GM23248 (cell line): Measurements from ENCODE around the gene TXNIP. TPM values are rescaled to one million over a fixed set of nuclear protein-coding genes. Genes with fewer than 3 reads are reported as not detected.

Experiments used
- DNase-seq: peaks from one replicate; pipeline ENCODE4 v3.0.0-alpha.2; 2015
- H2AFZ ChIP-seq: fragments of 200-600 bp; sonication (generic); 2 replicates; pipeline ENCODE4 v1.6.1; 2016; ENCODE audit warnings: antibody characterized with exemption
- H3F3A ChIP-seq: fragments of 200-600 bp; sonication (generic); 2 replicates; pipeline ENCODE4 v1.6.1; 2016; ENCODE audit warnings: mild to moderate bottlenecking, antibody characterized with exemption, mixed run types; ENCODE audit not compliant: insufficient read depth
- H3K27ac ChIP-seq: fragments of 200-600 bp; sonication (generic); 2 replicates; pipeline ENCODE4 v1.5.1; 2016; ENCODE audit warnings: mild to moderate bottlenecking
- H3K27me3 ChIP-seq: fragments of 200-600 bp; sonication (generic); replicated peaks from 2 replicates; pipeline ENCODE4 v1.6.1; 2016; ENCODE audit warnings: mild to moderate bottlenecking; ENCODE audit not compliant: insufficient read depth
- H3K36me3 ChIP-seq: fragments of 200-600 bp; sonication (generic); 2 replicates; pipeline ENCODE4 v1.6.1; 2016; ENCODE audit warnings: low read depth, mild to moderate bottlenecking
- H3K4me1 ChIP-seq: fragments of 200-600 bp; sonication (generic); 2 replicates; pipeline ENCODE4 v1.6.1; 2016; ENCODE audit warnings: mild to moderate bottlenecking; ENCODE audit not compliant: insufficient read depth
- H3K4me2 ChIP-seq: fragments of 200-600 bp; sonication (generic); one replicate; pipeline ENCODE4 v1.6.1; 2016; ENCODE audit warnings: mild to moderate bottlenecking; ENCODE audit not compliant: unreplicated experiment
- H3K4me3 ChIP-seq: fragments of 200-600 bp; sonication (generic); 2 replicates; pipeline ENCODE4 v1.5.1; 2016; ENCODE audit warnings: mild to moderate bottlenecking
- H3K79me2 ChIP-seq: fragments of 200-600 bp; sonication (generic); 2 replicates; pipeline ENCODE4 v1.6.1; 2016; ENCODE audit warnings: mild to moderate bottlenecking; ENCODE audit not compliant: insufficient read depth
- H3K9ac ChIP-seq: fragments of 200-600 bp; sonication (generic); 2 replicates; pipeline ENCODE4 v1.6.1; 2016; ENCODE audit warnings: mild to moderate bottlenecking
- H3K9me2 ChIP-seq: fragments of 200-600 bp; sonication (generic); 2 replicates; pipeline ENCODE4 v1.6.1; 2016; ENCODE audit warnings: mixed run types, mild to moderate bottlenecking, moderate library complexity; ENCODE audit not compliant: insufficient read depth
- H3K9me3 ChIP-seq: fragments of 200-600 bp; sonication (generic); one replicate; pipeline ENCODE4 v1.6.1; 2017; ENCODE audit warnings: low read depth
- H4K20me1 ChIP-seq: fragments of 200-600 bp; sonication (generic); 2 replicates; pipeline ENCODE4 v1.6.0; 2016; ENCODE audit not compliant: insufficient read depth
- EZH2 ChIP-seq: fragments of 200-600 bp; sonication (generic); IDR thresholded peaks from 2 replicates; pipeline ENCODE4 v1.6.1; 2018; ENCODE audit warnings: antibody characterized with exemption, mild to moderate bottlenecking; ENCODE audit not compliant: insufficient read depth, poor library complexity, severe bottlenecking
- EZH2phosphoT487 ChIP-seq: fragments of 200-600 bp; sonication (generic); IDR thresholded peaks from 2 replicates; pipeline ENCODE4 v1.6.1; 2018; ENCODE audit warnings: antibody characterized with exemption, moderate library complexity, mild to moderate bottlenecking, low read depth; ENCODE audit not compliant: insufficient read depth
- WGBS, 2 experiments: methylation state at CpG; one replicate each; pipeline ENCODE4 v1.1.6; 2015 to 2017; ENCODE audit warnings: low lambda C conversion rate in 2 of 2, low coverage in 1 of 2; ENCODE audit errors: missing lambda C conversion rate in 2 of 2; 5-methylcytosine and 5-hydroxymethylcytosine counted together
- in situ Hi-C: fragments of 300-500 bp; cut with MboI; formaldehyde crosslinking; loops from 2 replicates; pipeline ENCODE4 v1.15.0; 2020
- polyA plus RNA-seq: library from polyadenylated mRNA; unstranded; fragments of >200 nt; fragmentation: Nextera tagmentation; extraction: Ambion mirVana; gene quantifications from 2 replicates; pipeline ENCODE4 v1.2.1, GENCODE V29; 2016
- total RNA-seq: library from RNA; depleted of rRNA; stranded (reverse); fragments of >200 nt; shearing (Covaris generic); gene quantifications from 2 replicates; pipeline ENCODE4 v1.2.3, GENCODE V29; 2014

Gene TXNIP
- total and polyA plus RNA-seq, 2 experiments from 2014 or later, result 169 to 263 TPM

DNA sequence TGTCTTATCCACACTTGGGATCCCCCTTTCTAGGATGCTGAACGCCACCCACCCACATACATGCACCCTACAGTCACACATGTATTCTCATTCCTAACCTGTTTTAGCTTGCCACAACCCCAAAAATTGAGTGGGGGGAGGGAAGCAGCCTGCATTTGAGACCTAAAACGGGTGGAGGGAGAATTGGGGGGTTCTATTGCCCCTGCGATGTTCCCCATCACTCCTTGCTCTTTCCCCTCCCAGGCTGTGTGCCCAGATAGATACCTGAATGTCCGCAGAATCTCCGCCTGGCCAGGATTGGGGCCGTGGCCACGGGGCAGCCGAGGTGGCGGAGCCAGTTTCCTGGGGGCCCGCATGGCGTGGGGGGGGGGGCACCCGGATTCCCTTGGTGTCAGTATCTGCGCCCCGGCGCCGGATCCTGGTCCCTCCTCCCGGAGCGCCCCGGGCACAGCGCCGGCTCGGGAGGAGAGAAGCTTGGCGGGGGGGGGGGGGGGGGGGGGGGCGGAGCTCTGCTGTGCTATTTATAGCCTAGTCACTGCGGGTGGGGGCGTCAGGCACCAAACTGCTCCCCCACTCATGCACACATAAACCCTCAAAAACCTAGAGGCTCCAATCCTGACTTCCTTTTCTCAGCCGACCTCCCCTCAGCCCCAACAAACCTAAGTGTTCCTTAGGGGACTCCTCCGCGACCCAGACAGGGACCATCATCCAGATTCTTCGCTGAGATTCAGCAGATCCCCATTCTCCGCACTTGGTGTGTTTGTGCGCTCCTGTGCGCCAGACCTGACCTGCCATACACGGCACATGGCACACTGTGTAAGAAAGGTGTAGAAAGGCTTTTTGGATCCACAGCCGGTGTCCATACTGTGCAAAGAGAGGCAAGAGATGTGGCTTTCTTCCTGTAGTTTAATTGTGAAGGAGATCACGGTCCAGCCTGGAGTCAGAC, 33.9 kb downstream of the TXNIP start:
- H3K9ac ChIP-seq, result peak overlapping the region; percentile 66
- in situ Hi-C loops, result no loop called here
- H3K9me3 ChIP-seq, result no peaks in the 10 kb centered on the region
- H3K27me3 ChIP-seq, result no peaks in the 10 kb centered on the region
- H3K4me2 ChIP-seq, result peak overlapping the region; percentile 97
- peak overlapping the region; percentile 92 for H3K4me3 ChIP-seq
- no peaks in the 10 kb centered on the region for H3K36me3 ChIP-seq
- no peaks in the 10 kb centered on the region for H4K20me1 ChIP-seq
- H3K79me2 ChIP-seq, result peaks cover 7% of the 10 kb centered on the region; the same call in 1 of the 2 replicates
- H3F3A ChIP-seq, result peaks cover 35% of the 10 kb centered on the region
- H3K9me2 ChIP-seq, result no peaks in the 10 kb centered on the region
- 1 to 2% methylated on average over 16 to 34 of the region's 36 CpGs for WGBS, 2 experiments
- H3K4me1 ChIP-seq, result peaks cover 15% of the 10 kb centered on the region
- H3K27ac ChIP-seq, result peak overlapping the region; percentile 69
- peak; percentile 67 for DNase-seq
- TF ChIP-seq EZH2, result no peak
- TF ChIP-seq EZH2phosphoT487, result no peak
- peak overlapping the region; percentile 86 for H2AFZ ChIP-seq

DNA sequence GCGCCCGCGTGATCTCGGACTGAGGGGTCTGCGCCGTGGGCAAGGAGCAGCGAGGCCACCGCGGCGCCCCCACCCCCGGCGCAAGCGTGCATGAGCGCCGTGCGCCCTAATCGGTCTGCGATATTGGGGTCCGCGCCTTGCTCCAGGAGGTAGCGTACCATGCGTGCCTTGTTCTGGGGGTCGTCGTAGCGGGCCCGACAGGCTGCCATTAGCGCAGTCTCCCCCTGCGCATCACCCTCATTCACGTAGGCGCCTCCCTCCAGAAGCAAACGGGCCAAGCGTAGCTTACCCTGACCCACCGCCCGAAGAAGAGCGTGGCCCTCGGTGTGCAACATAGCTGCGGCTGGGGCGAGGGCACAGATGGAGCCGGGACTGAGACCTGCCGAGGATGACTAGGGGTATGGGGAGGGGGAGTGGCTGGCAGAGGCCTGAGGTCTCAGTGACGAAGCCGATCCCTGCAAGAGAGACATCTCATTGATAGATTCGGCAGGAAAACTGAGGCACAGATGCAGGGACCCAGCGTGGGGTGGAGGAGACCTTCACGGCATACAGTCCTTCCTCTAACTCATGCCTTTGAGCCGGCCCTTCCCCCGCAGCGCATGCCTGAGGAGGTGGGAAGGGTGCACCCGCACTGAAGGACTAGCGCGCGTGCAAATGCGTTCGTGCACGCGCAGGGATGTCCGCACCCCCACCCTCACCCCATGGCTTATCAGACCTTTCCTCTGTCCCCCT, 34.8 kb downstream of the TXNIP start:
- Histone ChIP-seq H3K9me2 (no peaks in the 10 kb centered on the region), H3K9me3 (no peaks in the 10 kb centered on the region), H4K20me1 (no peaks in the 10 kb centered on the region), H3K4me1 (peaks cover 17% of the 10 kb centered on the region), H3K36me3 (no peaks in the 10 kb centered on the region), H3K4me2 (peak overlapping the region; percentile 89), H3K9ac (peak overlapping the region; percentile 66), H2AFZ (peak overlapping the region; percentile 86), H3K27ac (no peak overlapping the region), H3K27me3 (no peaks in the 10 kb centered on the region), H3K79me2 (peaks cover 14% of the 10 kb centered on the region), H3K4me3 (peak overlapping the region; percentile 92), H3F3A (peaks cover 41% of the 10 kb centered on the region)
- TF ChIP-seq EZH2phosphoT487 (no peak), EZH2 (no peak)
- DNase-seq, result peak; percentile 63
- 3% methylated on average over 55 to 57 of the region's 57 CpGs for WGBS, 2 experiments
- in situ Hi-C loops, result no loop called here

GRCh38 chr1:145961109-145961424, 35.3 kb downstream of the TXNIP start:
- Histone ChIP-seq H3K4me3 (peak overlapping the region; percentile 92), H3K36me3 (no peaks in the 10 kb centered on the region), H3K9ac (peak overlapping the region; percentile 66), H3K9me3 (no peaks in the 10 kb centered on the region), H3K79me2 (peaks cover 19% of the 10 kb centered on the region), H3F3A (peaks cover 46% of the 10 kb centered on the region), H3K27me3 (no peaks in the 10 kb centered on the region), H3K4me2 (peak overlapping the region; percentile 89), H3K4me1 (peaks cover 22% of the 10 kb centered on the region), H3K9me2 (no peaks in the 10 kb centered on the region), H2AFZ (peak overlapping the region; percentile 86), H3K27ac (no peak overlapping the region), H4K20me1 (no peaks in the 10 kb centered on the region)
- DNase-seq, result peak; percentile 34
- 1 to 2% methylated on average over 19 to 22 of the region's 22 CpGs for WGBS, 2 experiments
- no peak for TF ChIP-seq EZH2phosphoT487
- no peak for TF ChIP-seq EZH2
- in situ Hi-C loops, result no loop called here

GRCh38 chr1:145960468-145961108, 35.8 kb downstream of the TXNIP start:
- peaks cover 51% of the 10 kb centered on the region for H3F3A ChIP-seq
- peak overlapping the region; percentile 92 for H3K4me3 ChIP-seq
- 2 to 3% methylated on average over 32 to 43 of the region's 44 CpGs for WGBS, 2 experiments
- peaks cover 27% of the 10 kb centered on the region for H3K4me1 ChIP-seq
- H3K4me2 ChIP-seq, result peak overlapping the region; percentile 89
- DNase-seq, result peak; percentile 82
- H3K9me3 ChIP-seq, result no peaks in the 10 kb centered on the region
- 0 out of 2 replicates have a peak overlapping the region, but pooled peaks have one; percentile 2 for H3K27ac ChIP-seq
- H3K27me3 ChIP-seq, result no peaks in the 10 kb centered on the region
- H2AFZ ChIP-seq, result peak overlapping the region; percentile 86
- H3K79me2 ChIP-seq, result peaks cover 24% of the 10 kb centered on the region
- in situ Hi-C loops, result no loop called here
- H3K36me3 ChIP-seq, result no peaks in the 10 kb centered on the region
- H3K9me2 ChIP-seq, result no peaks in the 10 kb centered on the region
- H3K9ac ChIP-seq, result peak overlapping the region; percentile 66
- no peak for TF ChIP-seq EZH2phosphoT487
- TF ChIP-seq EZH2, result no peak
- H4K20me1 ChIP-seq, result no peaks in the 10 kb centered on the region
